H1 (cell line): ENCODE measurements around the gene EIPR1. TPM values are rescaled to one million over a fixed set of nuclear protein-coding genes. Genes with fewer than 3 reads are reported as not detected.

Source experiments
- ATF2 ChIP-seq: IDR thresholded peaks from 2 replicates; pipeline ENCODE4 v1.6.1; 2012; ENCODE audit warnings: low read length, inconsistent platforms
- CHD7 ChIP-seq: fragments of 300-600 bp; sonication (generic); IDR thresholded peaks from 2 replicates; pipeline ENCODE4 v1.7.1; 2012; ENCODE audit warnings: low read length, moderate library complexity, mild to moderate bottlenecking, inconsistent platforms; ENCODE audit not compliant: insufficient replicate concordance
- EZH2 ChIP-seq: fragments of 200-600 bp; sonication (generic); IDR thresholded peaks from 2 replicates; pipeline ENCODE4 v1.7.1; 2012; ENCODE audit warnings: low read depth, mild to moderate bottlenecking, moderate library complexity, low read length, inconsistent platforms; ENCODE audit not compliant: severe bottlenecking
- SP2 ChIP-seq: IDR thresholded peaks from 2 replicates; pipeline ENCODE4 v1.6.1; 2012; ENCODE audit warnings: mild to moderate bottlenecking, low read length, inconsistent platforms
- TBP ChIP-seq: IDR thresholded peaks from 2 replicates; pipeline ENCODE4 v1.6.1; 2011; ENCODE audit warnings: low read depth, low read length, improper control_type of control experiment
- polyA plus RNA-seq, 7 experiments: library from polyadenylated mRNA; depleted of rRNA in 3 of 7; stranded (reverse) in 5 of 7; unstranded in 2 of 7; fragments of >200 nt in 5 of 7; fragments of 200-250 nt in 2 of 7; gene quantifications; 1 replicate in 5 of 7; 2 replicates in 1 of 7; 4 replicates in 1 of 7; pipeline versions ENCODE4 v1.2.1 to v1.2.3, GENCODE V29; 2011 to 2013; ENCODE audit warnings: missing spikeins in 2 of 7, mixed read lengths in 2 of 7
- total RNA-seq: library from RNA; stranded (reverse); fragmentation: NEBNext Ultra II Directional; extraction: Animal tissue kit (Norgen Biotek cat#: 25700); gene quantifications from 2 replicates; pipeline ENCODE4 v1.2.1, GENCODE V29; 2021

EIPR1 gene
- total and polyA plus RNA-seq, 2 of the 8 experiments (the other 6 are each of a cell fraction or from before 2014, with no cell fraction given) = 26.3 to 56.4 TPM

- no peak for TF ChIP-seq CHD7
- TF ChIP-seq TBP = no peak
- TF ChIP-seq EZH2 = no peak
- no peak for TF ChIP-seq ATF2
- TF ChIP-seq SP2 = no peak
These were observed 173.4 kb downstream of the EIPR1 start (continued) for GRCh38 chr2:3204031-3204821.
